Hepatocyte (in vitro differentiated cells): ENCODE results near the gene GALNTL6. TPM values are rescaled to one million over a fixed set of nuclear protein-coding genes. Genes with fewer than 3 reads are reported as not detected.

Experiments
- DNase-seq: peaks from one replicate; pipeline ENCODE4 v3.0.0-alpha.2; 2016; ENCODE audit warnings: low spot score
- H2AFZ ChIP-seq: fragments of 200-600 bp; sonication (generic); 2 replicates; pipeline ENCODE4 v1.6.0; 2016; ENCODE audit warnings: antibody characterized with exemption, mild to moderate bottlenecking
- H3K27ac ChIP-seq: fragments of 200-600 bp; sonication (generic); 2 replicates; pipeline ENCODE4 v1.5.1; 2016; ENCODE audit warnings: mild to moderate bottlenecking
- H3K27me3 ChIP-seq: fragments of 200-600 bp; sonication (generic); 2 replicates; pipeline ENCODE4 v1.6.1; 2016
- H3K36me3 ChIP-seq: fragments of 200-600 bp; sonication (generic); replicated peaks from 2 replicates; pipeline ENCODE4 v1.5.1; 2016; ENCODE audit warnings: low read depth; ENCODE audit not compliant: insufficient read depth
- H3K4me1 ChIP-seq: fragments of 200-600 bp; sonication (generic); 2 replicates; pipeline ENCODE4 v1.5.1; 2016; ENCODE audit warnings: mild to moderate bottlenecking, moderate library complexity; ENCODE audit not compliant: insufficient read depth
- H3K4me2 ChIP-seq: fragments of 200-600 bp; sonication (generic); 2 replicates; pipeline ENCODE4 v1.6.0; 2016
- H3K4me3 ChIP-seq: fragments of 200-600 bp; sonication (generic); 2 replicates; pipeline ENCODE4 v1.5.1; 2016; ENCODE audit warnings: mild to moderate bottlenecking
- H3K79me2 ChIP-seq: fragments of 200-600 bp; sonication (generic); 2 replicates; pipeline ENCODE4 v1.6.0; 2017; ENCODE audit warnings: mild to moderate bottlenecking
- H3K9me2 ChIP-seq: fragments of 200-600 bp; sonication (generic); replicated peaks from 2 replicates; pipeline ENCODE4 v1.6.0; 2017; ENCODE audit warnings: mild to moderate bottlenecking; ENCODE audit not compliant: insufficient read depth
- H3K9me3 ChIP-seq: fragments of 200-600 bp; sonication (generic); 2 replicates; pipeline ENCODE4 v1.5.1; 2016; ENCODE audit warnings: low read depth, mild to moderate bottlenecking
- H4K20me1 ChIP-seq: fragments of 200-600 bp; sonication (generic); 2 replicates; pipeline ENCODE4 v1.6.0; 2016; ENCODE audit warnings: mild to moderate bottlenecking; ENCODE audit not compliant: insufficient read depth, poor library complexity, severe bottlenecking
- EZH2 ChIP-seq: fragments of 200-600 bp; sonication (generic); IDR thresholded peaks from 2 replicates; pipeline ENCODE4 v1.6.1; 2016; ENCODE audit warnings: antibody characterized with exemption, mild to moderate bottlenecking, borderline replicate concordance
- EZH2phosphoT487 ChIP-seq: fragments of 200-600 bp; sonication (generic); IDR thresholded peaks from one replicate; pipeline ENCODE4 v1.6.1; 2018; ENCODE audit warnings: antibody characterized with exemption, mild to moderate bottlenecking, low read depth, moderate library complexity; ENCODE audit not compliant: unreplicated experiment, severe bottlenecking
- WGBS: methylation state at CpG from one replicate; pipeline ENCODE4 v1.1.6; 2016; ENCODE audit warnings: low lambda C conversion rate; ENCODE audit errors: missing lambda C conversion rate; 5-methylcytosine and 5-hydroxymethylcytosine counted together
- polyA plus RNA-seq: library from polyadenylated mRNA; unstranded; fragments of >200 nt; fragmentation: Nextera tagmentation; extraction: Ambion mirVana; gene quantifications from 2 replicates; pipeline ENCODE4 v1.2.1, GENCODE V29; 2016
- total RNA-seq: library from RNA; depleted of rRNA; stranded (reverse); fragments of >200 nt; gene quantifications from 2 replicates; pipeline ENCODE4 v1.2.3, GENCODE V29; 2014
- TF ChIP-seq, protein P1 (sequence below): fragments of 200-600 bp; sonication (generic); IDR thresholded peaks from 2 replicates; pipeline ENCODE4 v1.5.1; 2016; ENCODE audit warnings: antibody characterized with exemption, mild to moderate bottlenecking; ENCODE audit not compliant: poor library complexity

GALNTL6 gene
- total and polyA plus RNA-seq, 2 experiments from 2014 or later = 0.53 to 0.74 TPM

DNA sequence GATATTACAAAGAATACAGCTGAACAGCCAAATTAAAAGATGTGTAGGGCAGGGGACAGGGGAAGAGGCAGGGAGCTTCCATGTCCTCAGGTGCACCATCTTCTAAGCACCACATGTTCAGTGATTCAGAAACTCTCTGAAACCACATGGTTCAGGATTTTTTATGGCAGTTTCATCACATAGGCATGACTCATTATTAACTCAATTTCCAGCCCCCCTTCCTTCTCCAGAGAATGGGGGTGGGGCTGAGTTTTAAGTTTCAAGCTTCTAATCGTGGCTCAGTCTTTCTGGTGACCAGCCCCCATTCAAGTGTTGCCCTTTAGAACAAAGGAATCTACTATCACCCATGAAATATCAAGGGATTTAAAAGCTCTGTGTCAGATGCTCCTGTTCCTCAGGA, 1037.6 kb downstream of the GALNTL6 start:
- Histone ChIP-seq H3K9me2 (no peaks in the 10 kb centered on the region), H3K4me3 (no peak overlapping the region), H3K36me3 (no peaks in the 10 kb centered on the region), H3K9me3 (no peaks in the 10 kb centered on the region), H2AFZ (no peak overlapping the region), H3K4me1 (no peaks in the 10 kb centered on the region), H3K79me2 (no peaks in the 10 kb centered on the region), H3K27ac (no peak overlapping the region), H4K20me1 (no peaks in the 10 kb centered on the region), H3K27me3 (no peaks in the 10 kb centered on the region), H3K4me2 (no peak overlapping the region)
- TF ChIP-seq, protein P1, sequence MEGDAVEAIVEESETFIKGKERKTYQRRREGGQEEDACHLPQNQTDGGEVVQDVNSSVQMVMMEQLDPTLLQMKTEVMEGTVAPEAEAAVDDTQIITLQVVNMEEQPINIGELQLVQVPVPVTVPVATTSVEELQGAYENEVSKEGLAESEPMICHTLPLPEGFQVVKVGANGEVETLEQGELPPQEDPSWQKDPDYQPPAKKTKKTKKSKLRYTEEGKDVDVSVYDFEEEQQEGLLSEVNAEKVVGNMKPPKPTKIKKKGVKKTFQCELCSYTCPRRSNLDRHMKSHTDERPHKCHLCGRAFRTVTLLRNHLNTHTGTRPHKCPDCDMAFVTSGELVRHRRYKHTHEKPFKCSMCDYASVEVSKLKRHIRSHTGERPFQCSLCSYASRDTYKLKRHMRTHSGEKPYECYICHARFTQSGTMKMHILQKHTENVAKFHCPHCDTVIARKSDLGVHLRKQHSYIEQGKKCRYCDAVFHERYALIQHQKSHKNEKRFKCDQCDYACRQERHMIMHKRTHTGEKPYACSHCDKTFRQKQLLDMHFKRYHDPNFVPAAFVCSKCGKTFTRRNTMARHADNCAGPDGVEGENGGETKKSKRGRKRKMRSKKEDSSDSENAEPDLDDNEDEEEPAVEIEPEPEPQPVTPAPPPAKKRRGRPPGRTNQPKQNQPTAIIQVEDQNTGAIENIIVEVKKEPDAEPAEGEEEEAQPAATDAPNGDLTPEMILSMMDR = no peak
- TF ChIP-seq EZH2phosphoT487 = no peak
- no peak for TF ChIP-seq EZH2
- WGBS = 35% methylated on average over 1 of the region's 1 CpG
- peak; percentile 17 for DNase-seq

- Histone ChIP-seq H3K4me3 (no peak overlapping the region), H3K4me2 (no peak overlapping the region), H3K27ac (no peak overlapping the region), H3K27me3 (no peaks in the 10 kb centered on the region), H3K9me2 (no peaks in the 10 kb centered on the region), H2AFZ (no peak overlapping the region), H3K9me3 (no peaks in the 10 kb centered on the region), H3K4me1 (no peaks in the 10 kb centered on the region), H3K79me2 (no peaks in the 10 kb centered on the region), H3K36me3 (no peaks in the 10 kb centered on the region), H4K20me1 (no peaks in the 10 kb centered on the region)
- no peak for TF ChIP-seq EZH2
- DNase-seq = no peak
- WGBS = 80% methylated on average over 1 of the region's 1 CpG
These were observed 1038.3 kb downstream of the GALNTL6 start for GRCh38 chr4:172851534-172851933.

DNA sequence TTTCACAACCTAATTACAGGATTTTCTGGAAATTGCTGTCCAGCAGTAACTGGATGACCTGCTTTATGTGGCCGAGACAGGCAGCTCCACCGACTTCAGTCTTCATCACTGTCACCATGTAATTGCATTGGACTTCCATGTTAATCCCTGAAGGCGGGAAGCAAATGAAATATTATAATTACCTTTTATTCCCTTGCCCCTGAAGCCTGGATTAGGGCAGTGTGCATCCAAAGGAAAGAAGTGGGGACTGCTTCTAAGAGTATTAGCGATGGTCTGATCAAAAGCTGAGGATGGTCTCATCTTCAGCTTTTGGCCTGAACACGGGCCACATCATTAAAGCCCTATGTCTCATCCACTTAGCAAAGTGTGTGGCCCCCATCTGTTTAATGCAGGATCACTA, 1043.8 kb downstream of the GALNTL6 start:
- no peak overlapping the region for H3K4me3 ChIP-seq
- no peaks in the 10 kb centered on the region for H3K4me1 ChIP-seq
- no peaks in the 10 kb centered on the region for H3K9me2 ChIP-seq
- no peaks in the 10 kb centered on the region for H3K36me3 ChIP-seq
- no peak overlapping the region for H3K4me2 ChIP-seq
- H3K27ac ChIP-seq = no peak overlapping the region
- WGBS = 87% methylated on average over 5 of the region's 5 CpGs
- no peak overlapping the region for H2AFZ ChIP-seq
- H3K79me2 ChIP-seq = no peaks in the 10 kb centered on the region
- no peak for DNase-seq
- no peaks in the 10 kb centered on the region for H3K27me3 ChIP-seq
- TF ChIP-seq EZH2phosphoT487 (no peak), EZH2 (no peak)
- TF ChIP-seq, protein P1 = no peak
- no peaks in the 10 kb centered on the region for H3K9me3 ChIP-seq
- H4K20me1 ChIP-seq = no peaks in the 10 kb centered on the region

- no peak overlapping the region for H3K4me2 ChIP-seq
- H3K9me2 ChIP-seq = no peaks in the 10 kb centered on the region
- 83% methylated on average over 3 of the region's 3 CpGs for WGBS
- DNase-seq = no peak
- no peak overlapping the region for H2AFZ ChIP-seq
- no peaks in the 10 kb centered on the region for H3K4me1 ChIP-seq
- TF ChIP-seq EZH2 = no peak
- TF ChIP-seq, protein P1 = no peak
- no peak for TF ChIP-seq EZH2phosphoT487
- no peak overlapping the region for H3K4me3 ChIP-seq
- H3K27ac ChIP-seq = no peak overlapping the region
- no peaks in the 10 kb centered on the region for H4K20me1 ChIP-seq
- H3K36me3 ChIP-seq = no peaks in the 10 kb centered on the region
- no peaks in the 10 kb centered on the region for H3K79me2 ChIP-seq
- H3K9me3 ChIP-seq = no peaks in the 10 kb centered on the region
- no peaks in the 10 kb centered on the region for H3K27me3 ChIP-seq
These were observed 1045.6 kb downstream of the GALNTL6 start for GRCh38 chr4:172858731-172859230.
